ENCODE results near the gene WDR1.

The WDR1 gene

DNA sequence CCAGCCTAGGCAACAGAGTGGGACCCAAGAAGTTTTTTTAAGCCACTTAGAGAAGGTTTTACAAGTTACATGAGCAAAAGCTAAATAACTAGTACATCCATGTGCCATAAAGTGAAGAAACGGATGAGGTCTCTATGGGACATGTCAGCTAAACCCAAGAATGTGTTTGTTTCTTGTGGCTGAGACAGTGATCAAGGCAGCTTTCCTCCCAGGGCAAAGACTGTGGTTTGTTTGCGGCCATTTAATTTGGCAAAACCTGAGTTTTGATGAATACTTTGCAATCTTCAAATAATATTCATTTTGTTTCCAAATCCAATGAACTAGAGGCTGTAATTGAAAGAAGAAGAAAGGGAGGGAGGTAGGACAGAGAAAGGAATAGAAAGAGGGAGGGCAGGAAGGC, 50.4 kb downstream of the WDR1 start:
- DNase-seq = no peak

DNA sequence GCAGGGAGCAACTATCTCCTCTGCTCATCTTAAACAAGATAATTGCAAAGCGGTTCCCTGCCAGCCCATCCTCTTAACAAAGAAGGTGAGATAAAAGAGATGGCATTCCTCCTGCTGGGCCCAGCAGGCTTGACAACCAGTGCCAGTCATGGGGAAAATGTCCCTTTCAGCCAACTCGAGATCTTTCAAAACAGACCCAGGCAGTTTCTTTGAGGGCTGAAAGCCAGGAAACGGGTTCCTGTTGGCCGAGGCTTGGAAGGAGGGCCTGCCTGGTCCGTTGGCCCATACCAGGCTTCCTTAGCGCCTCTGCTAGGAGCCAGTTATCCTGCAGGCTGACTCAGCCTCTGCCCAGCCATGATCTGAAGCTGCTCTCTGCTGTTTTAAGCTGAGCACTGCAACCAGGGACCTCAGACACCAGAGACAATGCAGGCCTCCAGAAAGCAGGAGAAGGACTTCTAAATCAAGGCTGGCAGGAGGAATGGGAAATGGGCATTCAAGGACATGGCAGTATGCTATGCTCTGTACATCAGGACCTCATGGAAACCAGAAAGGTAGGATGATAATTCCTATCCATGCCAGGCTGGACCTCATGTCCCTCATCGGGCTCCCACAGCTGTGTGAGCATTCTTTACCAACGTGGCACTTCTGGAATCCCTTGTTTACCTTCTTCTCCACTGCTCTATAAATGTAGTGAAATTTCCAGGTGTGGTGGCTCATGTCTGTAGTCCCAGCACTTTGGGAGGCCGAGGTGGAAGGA, 52.9 kb downstream of the WDR1 start:
- DNase-seq = peak; percentile 24

DNA sequence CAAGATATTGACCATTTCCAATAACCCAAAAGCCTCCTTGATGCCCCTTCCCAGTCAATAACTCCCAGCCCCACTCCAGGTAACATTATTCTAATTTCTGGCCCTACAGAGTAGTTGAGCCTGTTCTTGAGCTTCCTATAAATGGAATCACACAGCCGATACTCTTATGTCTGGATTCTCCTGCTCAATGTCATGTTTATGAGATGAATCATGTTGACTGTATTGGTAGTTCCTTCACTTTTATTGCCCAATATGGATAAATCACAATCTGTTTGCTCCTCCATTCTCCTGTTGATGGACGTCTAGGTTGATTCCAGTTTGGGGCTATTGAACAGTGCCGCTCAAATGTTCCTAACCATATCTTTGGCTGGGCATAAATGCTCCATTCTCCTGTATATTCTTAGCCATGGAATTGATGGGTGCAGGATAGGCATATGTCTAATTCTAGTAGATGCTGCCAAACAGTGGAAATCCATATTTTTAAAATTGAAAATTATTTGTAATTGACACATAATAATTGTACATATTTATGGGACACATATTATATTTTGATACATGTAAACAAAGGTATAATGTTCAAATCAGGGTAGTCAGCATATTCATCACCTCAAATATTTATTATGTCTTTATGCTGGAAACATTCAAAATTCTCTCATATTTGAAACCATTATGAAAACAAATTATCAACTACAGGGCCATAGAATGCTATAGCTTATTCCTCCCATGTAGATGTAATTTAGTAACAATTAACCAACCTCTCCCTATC, 54.8 kb downstream of the WDR1 start:
- peak; percentile 8 for DNase-seq

DNA sequence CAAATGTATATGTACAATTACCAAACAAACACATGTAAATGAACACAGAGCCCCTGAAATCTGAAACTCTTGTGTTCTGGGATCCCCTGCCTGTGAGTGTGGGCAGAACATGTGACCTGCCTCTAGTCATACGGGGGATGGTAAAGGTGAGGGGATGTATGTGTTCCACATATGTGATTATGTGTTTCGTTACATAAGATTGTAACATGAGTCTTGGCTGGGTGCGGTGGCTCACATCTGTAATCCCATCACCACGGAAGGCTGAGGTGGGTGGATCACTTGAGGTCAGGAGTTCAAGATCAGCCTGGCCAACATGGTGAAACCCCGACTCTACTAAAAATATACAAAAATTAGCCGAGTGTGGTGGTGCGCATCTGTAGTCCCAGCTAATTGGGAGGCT, 58.2 kb downstream of the WDR1 start:
- DNase-seq = no peak

DNA sequence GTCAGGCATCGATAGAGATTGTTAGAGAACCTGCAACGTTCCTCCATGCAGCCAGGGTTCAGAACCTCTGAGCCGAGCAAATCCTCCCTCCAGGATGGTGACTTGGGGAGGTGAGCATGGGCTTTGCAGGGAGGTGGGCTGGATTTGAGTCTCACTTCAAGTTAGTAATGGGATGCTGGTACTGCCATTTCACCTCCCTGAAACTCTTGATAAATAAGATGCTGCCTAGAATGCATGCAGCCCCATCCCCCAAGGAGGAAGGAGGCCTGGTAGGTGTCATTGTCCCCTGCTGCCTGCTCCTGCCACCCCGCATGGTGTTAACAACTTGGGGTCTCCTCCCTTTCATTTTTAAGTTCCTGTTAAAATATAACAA, 59.6 kb downstream of the WDR1 start:
- DNase-seq = no peak

DNA sequence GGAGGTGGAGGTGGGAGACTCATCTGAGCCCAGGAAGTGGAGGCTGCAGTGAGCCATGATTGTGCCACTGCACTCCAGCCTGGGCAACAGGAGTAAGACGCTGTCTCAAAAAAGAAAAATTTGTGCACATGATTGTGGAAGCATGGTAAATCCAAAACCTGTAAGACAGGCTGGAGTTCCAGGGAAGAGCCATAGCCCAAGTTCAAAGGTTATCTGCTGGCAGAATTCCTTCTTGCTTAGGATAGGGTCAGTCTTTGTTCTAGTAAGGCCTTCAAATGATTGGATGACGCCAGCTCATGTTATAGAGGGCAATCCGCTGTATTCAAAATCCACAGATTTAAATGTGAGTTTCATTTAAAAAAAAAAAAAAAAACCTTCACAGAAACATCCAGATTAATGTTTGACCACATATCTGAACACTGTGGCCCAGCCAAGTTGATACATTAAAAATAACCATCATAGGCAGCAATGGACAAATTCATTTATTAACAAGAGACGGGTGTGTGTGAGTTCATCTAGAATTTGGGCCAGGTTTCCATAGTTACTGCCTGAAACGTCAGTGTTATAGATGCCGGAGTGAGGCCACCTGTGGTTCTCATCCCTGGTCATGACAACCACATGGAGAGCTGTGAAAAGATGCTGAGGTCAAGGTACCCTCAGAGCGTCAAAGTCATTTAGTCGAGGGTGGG, 60.1 kb downstream of the WDR1 start:
- DNase-seq = no peak

DNA sequence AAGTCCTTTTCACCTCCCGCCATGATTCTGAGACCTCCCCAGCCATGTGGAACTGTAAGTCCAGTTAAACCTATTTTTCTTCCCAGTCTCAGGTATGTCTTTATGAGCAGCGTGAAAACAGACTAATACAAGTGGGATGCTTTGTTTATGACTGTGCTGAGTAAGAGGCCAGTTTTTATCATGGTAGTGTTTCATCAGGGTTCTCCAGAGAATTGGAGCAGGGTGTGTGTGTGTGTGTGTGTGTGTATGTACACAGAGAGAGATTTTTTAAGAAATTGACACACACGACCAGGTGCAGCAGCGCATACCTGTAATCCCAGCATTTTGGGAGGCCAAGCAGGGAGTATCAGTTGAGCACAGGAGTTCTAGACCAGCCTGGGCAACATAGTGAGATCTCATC, 60.7 kb downstream of the WDR1 start:
- no peak for DNase-seq

DNA sequence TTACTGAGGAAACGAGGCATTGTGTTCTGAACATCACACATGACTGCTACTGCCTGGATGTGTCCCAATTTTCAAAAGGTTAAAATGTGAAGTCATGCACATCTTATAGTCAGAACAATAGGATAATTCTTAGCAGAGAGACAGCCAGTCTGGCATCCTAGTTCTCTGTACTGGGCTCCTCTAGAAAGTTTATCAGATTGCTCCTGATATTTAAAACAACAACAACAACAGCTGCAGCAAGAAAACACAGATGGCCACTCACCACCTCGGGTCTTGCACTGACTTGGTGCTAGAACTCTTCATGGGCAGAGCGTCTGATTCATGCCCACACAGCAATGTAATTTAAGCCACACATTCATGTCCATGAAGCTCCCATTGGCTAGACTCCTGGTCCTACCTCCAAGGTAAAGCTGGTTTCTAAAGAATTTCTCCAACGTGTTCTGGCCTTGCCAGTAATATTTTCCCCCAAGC, 62.0 kb downstream of the WDR1 start:
- peak; percentile 75 for DNase-seq

DNA sequence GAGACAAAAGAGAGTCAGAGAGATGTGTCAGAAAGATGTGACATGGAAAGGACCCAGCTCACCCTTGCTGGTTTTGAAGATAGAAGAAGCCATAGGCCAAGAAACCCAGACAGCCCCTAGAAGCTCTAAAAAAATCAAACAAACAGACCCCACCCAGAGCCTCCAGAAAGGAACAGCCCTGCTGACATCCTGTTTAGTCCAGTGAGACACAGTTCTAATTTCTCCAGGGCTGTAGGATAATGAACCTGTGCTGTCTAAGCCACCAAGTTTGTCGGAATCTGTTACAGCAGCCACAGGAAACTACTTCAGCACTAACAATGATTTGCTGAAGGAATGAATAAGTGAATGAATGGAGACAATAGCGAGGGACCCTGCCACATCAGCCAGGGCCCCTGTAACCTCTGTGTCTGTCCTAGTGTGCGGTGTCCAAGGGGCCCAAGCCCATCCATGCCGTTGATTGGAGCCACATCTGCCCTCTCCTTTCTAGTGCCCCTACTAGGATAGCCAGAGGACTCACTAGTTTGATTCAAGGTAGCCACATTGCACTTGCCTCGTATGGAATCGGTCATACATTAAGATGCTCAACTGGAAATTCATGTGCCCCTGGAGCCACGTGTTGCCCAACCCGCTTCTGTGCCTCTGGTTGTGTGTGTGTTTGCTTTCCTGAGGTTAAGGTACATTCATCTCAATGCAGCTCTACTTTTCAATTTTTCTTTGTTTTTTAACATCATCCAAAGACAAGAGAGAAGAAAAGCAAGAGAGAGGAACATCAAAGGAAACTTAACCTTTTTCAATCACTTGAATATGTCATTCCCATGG, 62.8 kb downstream of the WDR1 start:
- no peak for DNase-seq

DNA sequence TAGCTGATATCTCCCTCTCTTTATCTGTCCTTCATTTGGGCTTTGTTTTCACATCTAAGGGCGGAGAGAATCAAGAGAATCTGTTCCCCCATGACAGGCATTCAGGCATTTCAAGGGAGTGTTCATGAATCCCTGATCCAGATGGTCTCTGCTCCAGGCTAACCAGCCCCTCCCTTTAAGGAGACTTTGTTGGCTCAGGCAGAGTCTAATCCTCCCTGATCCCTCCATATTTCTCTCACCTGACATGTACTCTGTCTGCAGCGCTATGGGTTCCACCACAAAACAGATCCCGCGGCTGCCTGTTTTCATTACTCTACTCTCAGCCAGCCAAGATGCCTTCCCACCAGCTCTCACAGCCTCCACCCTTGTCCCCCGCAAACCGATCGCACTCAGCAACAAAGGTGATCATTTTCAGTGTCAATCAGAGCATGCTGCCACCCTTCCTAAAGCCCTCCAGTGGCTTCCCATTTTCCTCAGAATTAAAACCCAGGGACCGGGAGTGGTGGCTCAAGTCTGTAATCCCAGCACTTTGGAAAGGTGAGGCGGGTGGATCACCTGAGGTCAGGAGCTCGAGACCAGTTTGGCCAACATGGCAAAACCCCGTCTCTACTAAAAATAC, 65.0 kb downstream of the WDR1 start:
- DNase-seq = no peak

DNA sequence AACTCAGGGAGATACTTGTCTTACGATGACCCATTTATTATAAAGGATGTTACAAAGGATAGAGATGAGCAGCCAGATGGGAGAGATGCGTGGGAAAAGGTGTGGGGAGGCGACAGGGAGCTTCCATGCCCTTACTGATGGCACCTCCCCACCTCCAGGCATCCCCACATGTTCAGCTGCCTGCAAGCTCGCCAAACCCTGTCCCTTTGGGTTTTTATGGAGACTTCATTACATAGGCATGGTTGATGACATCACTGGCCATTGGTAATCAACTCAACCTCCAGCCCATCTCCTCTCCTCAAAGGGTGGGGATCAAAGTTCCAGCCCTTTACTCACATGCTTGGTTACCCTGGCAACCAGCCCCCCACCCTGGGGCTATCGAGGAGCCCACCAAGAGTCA, 65.9 kb downstream of the WDR1 start:
- DNase-seq = no peak

DNA sequence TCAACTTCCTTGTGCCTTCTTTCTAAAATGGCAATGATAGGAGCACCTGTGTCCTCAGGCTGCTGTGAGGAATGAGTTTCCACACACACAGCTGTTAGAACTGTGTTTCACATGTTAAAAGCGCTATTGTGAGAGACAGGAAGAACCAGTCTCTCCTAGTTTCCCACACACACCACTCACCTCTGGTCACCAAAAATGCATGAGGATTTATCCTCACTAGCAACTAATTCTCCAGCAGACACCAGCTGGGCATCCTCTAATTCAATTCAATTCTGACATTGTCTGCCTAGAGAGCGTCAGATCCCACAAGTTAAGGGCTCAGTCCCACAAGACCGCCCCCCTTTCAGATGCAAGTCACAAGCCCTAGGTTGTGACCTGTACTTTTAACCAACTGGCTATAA, 66.3 kb downstream of the WDR1 start:
- no peak for DNase-seq

DNA sequence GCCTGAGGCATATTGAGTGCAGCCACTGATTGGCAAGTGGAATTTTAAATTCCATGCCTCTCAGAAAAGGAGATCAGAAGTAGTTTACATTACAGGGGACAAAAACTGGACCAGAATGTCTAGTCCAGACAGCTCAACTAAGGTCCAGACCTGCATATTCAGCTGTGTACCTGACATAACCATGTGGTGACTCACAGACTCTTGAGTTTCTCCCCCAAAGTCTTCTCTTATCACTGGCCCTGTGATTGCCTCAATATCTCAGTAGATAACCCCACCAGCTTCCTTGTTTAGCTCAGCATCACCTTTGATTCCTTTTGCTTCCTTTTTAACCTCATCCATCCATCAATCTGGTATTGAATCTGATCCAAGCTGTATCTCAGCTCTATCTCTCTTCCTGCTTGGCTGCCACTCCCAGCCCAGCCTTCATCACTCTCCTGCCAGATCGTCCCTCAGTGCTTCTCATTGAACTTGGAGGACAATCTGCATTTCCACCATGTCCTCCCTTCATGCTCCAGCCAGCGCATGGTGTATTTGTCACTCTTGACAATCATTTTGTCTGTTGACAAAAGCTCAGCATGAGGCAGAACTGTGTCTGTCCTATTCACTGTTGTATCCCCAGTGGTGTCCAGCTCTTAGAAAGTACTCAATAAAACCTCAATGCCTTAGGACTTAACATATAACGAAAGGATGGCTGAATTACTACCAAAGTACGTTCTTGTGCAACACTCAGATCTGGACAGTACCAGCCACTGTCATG, 67.5 kb downstream of the WDR1 start:
- no peak for DNase-seq

DNA sequence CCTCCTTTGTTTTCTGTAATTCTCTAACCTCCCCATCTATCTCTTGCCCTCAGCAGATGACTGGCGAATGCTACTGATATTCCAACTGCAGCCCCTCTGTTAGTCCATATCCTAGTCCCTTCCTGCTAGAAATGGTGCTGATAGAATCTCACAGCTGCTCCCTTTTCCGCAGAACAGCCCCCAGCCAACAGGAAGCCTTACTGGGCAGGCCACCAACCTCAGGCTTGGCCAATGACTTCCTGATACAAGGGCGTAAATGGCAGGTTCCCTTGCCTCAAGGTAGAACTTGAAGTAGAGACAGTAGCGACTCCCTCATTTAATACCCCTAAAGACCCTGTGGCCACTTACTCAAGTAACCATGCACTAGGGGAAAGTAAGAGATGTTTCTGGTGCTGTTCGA, 68.6 kb downstream of the WDR1 start:
- DNase-seq = no peak

DNA sequence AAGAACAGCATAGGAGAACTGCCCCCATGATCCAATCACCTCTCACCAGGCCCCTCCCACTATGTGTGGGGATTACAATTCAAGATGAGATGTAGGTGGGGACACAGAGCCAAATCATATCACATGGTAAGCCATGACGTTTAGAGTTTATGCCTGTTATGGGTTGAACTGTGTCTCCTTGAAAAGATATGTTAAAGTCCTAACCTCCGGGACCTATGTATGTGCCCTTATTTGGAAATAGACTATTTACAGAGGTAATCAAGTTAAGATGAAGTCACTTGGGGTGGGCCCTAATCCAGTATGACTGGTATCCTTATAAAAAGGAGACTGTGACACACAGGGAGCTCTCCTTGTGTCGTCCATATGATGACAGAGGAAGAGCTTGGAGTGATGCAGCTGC, 70.1 kb downstream of the WDR1 start:
- no peak for DNase-seq

DNA sequence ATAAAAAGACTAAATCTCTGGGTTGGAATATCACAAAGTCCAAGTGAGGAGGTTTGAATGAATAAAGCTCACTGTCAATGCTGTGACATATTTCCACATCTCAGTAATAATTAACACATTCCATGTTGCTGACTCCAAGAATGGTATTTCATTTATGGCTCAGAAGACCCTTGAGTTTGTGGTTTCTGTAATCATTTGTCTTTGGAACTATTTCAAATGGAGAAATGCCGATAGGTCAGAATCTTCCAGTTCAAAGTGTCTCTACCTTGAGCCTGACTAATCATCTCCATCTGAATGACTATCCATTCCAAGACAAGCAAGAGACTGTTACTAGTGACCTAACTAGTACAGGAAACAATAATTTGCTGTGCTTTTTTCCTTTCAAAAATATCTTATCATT, 71.1 kb downstream of the WDR1 start:
- peak; percentile 96 for DNase-seq

DNA sequence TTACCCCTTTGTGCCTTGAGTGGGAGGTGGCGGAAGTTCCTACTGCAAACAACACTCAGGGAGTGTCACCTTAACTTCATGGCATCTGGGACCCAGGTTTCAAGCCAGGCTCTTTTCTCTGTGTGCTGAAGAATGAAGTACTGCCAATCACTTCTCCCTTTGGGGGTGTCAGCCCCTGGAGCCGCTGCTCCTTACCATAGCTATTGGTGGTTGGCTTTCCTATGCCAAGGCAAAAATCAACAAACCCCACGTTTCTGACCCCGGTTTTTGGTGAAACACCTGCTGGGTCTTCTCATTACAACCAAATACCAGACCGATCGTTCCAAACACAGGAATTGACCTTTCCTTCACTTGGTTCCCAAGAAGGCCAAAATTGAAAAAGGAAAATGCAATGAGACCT, 75.6 kb downstream of the WDR1 start:
- no peak for DNase-seq

DNA sequence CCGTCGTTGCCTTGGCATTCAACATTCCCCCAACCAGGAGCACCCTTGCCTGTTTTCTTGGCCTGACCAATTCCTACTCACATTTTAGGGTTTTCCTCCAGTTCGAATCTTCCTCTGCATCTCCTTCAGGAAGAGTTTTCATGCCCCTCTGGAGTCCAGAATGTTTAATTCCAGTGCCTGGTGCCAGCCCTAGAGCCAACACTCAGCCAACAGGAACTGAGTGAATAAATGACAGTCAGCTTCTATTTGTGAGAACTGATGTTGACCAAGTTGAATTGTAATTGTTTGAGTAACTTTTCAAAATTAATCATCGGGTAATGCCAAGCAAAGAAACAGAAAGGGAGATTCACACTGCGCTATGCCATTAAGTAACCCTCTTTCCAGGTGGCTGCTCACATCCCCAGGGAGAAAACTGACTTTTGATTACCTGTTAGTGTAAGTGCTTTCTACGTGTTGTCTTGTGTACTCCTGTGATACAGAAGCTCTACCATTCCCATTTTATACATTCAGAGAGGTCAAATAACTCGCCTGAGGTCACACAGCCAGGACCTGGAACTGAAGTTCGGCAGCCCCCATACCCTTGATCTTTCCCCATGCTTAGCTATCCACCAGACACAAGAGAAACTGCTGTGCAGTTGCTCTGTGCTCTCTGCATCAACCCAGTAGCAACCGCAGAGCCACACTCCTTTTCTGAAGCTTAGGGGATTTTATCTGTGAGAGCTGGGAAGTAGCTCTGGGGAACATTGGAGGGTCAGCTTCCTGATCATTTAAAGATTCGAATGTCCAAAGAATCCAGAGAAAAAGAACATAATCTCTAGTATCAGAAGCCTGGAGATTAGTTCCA, 76.3 kb downstream of the WDR1 start:
- DNase-seq = no peak

DNA sequence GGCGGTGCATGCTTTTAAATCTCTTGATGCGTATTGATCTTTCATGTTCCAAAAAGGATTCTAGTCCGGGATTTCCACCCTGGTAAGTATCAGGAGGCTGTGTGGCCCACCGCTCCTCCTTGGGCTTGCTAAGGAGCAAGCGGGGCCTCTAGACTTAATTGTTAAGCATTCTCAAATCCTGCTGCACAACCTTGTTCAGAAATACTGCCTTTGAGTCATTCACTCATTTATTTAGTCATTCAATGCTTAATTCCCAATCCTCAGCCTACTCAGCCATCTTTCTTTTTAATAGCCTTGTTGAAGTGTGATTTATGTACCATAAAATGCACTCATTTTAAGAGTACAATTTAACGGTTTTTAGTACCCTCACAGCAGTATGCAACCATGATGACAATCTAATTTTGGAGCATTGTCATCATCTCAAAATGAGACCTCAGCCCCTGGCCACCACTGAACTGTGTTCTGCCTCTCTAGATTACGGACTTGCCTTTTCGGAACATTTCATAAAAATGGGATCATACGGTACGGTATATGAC, 79.7 kb downstream of the WDR1 start:
- DNase-seq = no peak

DNA sequence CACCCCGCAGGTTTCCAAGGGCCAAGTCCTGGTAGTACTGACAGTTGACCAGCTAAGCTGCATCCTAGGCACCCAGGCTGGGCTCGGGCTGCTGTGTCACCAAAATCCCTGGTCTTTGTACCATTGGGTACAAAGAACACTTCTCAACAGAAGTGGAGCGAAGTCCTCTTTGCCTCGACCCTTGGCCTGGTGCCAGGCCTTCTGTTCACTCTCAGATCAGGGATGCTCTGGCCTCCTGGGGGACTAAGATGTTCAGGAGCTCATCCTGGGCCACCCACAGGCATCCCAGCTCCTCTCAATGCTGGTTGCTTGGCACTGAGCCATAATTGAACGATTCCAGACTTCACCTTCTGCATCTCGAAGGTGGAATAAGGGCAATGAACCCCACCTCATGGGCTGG, 81.5 kb downstream of the WDR1 start:
- no peak for DNase-seq

All from kidney glomerular epithelial cell (primary cell).